ENCODE results near the gene CARS2.
"Not testable (repeated sequence)": the region's sequence is repeated elsewhere in the genome, so short reads cannot be mapped to it uniquely, and the experiment has no call there.

The CARS2 gene

GRCh38 chr13:110706570-110707372, 855 bp upstream of the CARS2 start:
- no peak for DNase-seq

- peak in 1 of 3 experiments; percentile 68 for DNase-seq
Observed at GRCh38 chr13:110705356-110705825, 525 bp downstream of the CARS2 start.

- DNase-seq, result no peak
Observed at GRCh38 chr13:110702591-110703526, 3.1 kb downstream of the CARS2 start.

DNA sequence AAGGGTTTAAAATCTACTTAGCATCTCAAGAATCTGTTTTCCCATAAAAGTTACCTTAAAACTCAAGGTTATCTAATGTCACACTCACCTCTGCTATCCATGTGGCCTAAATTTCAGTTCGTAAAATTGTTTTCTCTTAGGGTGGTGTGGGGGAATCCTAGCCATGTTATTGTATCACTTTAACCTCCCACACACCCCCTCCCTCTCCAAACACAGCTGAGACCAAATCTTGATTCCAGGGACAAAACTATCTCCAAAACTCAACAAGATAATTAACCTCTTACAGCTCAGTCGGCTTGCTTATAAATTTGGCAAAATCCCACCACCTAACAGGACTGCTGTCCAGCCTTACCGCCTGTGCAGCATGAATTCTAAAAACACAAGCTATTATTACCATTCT, 3.8 kb downstream of the CARS2 start:
- DNase-seq, result no peak

DNA sequence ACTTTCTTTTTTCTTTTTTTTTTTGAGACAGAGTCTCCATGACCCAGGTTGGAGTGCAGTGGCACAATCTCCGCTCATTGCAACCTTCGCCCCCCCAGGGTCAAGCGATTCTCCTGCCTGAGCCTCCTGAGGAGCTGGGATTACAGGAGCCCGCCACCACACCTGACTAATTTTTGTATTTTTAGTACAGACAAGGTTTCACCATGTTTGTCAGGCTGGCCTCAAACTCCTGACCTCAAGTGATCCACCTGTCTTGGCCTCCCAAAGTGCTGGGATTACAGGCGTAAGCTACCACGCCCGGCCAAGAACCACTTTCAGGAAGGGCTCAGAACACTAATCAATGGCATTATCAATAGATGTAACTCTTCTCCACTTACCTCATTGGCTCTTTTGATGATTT, 4.9 kb downstream of the CARS2 start:
- not testable (repeated sequence) for DNase-seq

GRCh38 chr13:110700641-110701040, 5.3 kb downstream of the CARS2 start:
- DNase-seq, result no peak

DNA sequence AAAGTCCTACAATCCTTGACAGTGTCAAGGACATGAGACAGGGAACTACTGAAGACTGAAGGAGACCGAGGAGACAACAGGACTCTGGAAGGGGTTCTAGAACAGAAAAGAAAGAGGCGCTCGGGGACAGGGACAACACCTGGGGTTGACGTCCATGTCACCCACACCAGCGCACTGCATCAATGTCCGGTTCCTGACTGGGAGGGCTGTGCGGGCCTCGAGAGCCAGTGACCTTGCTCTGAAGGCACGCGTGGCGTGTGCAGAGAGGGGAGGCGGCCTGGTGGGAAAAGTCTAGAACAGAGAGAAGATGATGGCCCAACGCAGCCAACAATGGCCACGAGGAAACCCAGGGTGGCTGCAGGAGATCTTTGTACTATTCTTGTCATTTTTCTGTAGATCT, 5.7 kb downstream of the CARS2 start:
- DNase-seq, result no peak

- DNase-seq, result peak in 1 of 3 experiments; percentile 24
Observed at GRCh38 chr13:110699148-110700145, 6.5 kb downstream of the CARS2 start.

DNA sequence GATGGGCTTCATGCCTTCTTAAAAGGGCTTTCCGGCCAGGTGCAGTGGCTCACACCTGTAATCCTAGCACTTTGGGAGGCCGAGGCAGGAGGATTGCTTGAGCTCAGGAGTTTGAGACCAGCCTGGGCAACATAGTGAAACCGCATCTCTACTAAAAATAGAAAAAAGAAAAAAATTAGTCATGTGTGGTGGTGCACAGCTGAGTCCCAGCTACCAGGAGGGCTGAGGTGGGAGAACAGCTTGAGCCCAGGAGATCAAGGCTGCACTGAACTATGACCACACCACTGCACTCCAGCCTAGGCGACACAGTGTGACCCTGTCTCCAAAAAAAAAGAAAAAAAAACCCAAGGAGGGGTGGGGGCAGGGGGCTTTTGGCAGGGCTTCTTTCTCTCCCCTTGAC, 7.2 kb downstream of the CARS2 start:
- DNase-seq, result no peak

DNA sequence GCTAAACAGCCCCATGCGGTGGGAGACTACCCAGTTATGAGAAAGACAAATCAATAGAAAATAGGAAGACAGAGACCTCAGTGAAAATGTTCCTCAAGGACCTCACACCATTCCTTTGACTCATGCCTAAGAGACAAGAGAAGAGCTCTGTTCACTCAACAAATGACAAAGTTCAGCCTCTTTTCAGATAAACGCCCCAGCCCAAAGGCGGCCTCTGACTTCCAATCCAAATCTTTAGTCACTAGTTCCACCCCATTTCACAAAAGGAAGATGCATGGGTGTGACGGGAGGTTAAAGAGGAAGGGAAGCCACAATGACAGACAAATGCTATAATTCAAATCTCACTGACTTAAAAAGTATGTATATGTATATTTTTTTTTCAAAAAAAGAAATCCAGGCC, 8.1 kb downstream of the CARS2 start:
- no peak for DNase-seq

- DNase-seq, result no peak
Observed at GRCh38 chr13:110696776-110697175, 9.1 kb downstream of the CARS2 start.

GRCh38 chr13:110695774-110696173, 10.1 kb downstream of the CARS2 start:
- DNase-seq, result not testable (repeated sequence)

DNA sequence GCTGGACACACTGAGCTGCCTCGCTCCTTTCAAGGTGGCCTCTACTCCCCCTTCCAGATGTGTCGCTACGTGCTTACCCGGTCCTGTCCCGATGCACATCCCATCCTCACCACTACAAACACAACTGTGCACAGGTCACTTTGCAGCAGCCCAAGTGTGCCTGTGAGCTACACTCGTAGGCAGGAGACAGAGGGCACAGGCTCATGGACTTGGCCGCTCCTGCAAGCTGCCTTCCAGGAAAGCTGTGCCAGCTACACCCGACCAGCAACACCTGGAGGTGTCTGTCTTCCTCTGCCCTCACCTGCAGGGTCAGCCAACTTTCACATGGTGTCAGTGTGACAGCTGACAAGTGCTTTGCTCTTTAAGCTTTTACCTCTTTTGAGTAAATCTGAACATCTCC, 15.4 kb downstream of the CARS2 start:
- DNase-seq, result no peak

- no peak for DNase-seq
Observed at GRCh38 chr13:110689711-110690110, 16.2 kb downstream of the CARS2 start.

- DNase-seq, result no peak
Observed at GRCh38 chr13:110689041-110689440, 16.9 kb downstream of the CARS2 start.

GRCh38 chr13:110687736-110688135, 18.2 kb downstream of the CARS2 start:
- no peak for DNase-seq

- DNase-seq, result no peak
Observed at GRCh38 chr13:110685305-110686020, 20.5 kb downstream of the CARS2 start.

- DNase-seq, result no peak
Observed at GRCh38 chr13:110684388-110685056, 21.4 kb downstream of the CARS2 start.

- no peak for DNase-seq
Observed at GRCh38 chr13:110683921-110684320, 22.0 kb downstream of the CARS2 start.

DNA sequence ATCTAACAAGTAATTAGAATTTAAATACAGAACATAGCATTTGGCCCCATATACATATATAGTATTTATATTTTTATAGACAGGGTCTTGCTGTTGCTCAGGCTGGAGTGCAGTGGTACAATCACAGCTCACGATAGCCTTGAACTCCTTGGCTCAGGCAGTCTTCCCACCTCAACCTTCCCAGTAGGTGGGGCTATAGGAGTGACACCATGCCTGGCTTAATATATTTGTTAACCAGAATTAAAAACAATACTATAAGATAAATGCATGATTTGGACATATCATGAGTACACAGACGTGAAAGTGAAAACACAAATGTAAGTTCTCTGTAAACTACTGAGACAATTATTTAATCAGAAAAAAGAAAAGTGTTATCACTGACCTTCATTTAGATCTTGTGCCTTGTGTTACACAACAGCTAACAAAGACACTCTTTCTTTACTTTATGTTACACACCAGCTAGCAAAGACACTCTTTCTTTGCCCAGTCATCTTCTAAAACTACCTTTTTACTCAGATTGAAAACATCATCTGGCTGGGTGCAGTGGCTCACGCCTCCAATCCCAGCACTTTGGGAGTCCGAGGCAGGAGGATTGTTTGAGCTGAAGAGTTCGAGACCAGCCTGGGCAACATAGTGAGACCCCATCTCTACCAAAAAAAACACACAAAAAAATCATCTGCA, 22.6 kb downstream of the CARS2 start:
- peak in 1 of 3 experiments; percentile 34 for DNase-seq

DNA sequence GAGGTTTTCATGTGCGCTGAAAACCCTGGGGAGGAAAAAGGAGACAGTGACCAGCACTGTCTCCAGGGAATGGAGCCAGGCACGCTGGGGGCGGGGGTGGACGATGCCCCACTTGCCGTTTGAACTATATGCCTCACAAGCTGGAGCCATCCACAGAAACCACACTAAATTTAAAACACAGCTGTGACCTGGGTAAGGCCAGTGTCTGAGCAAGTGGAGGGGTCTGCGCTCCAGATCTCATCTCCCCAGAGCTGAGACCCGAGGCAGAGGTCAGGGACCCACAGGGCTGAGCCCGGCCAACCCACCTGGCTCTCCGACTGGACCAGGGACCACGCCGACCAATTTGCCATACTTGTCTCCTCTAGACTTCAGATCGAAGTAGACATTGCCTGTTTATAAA, 23.2 kb downstream of the CARS2 start:
- DNase-seq, result no peak
